Brain microvascular endothelial cell (primary cell): ENCODE measurements around the gene UEVLD.

Experiments used
- DNase-seq: peaks from one replicate; pipeline ENCODE4 v3.0.0-alpha.2; 2020
- H3K27ac ChIP-seq: fragments of 250-450 bp; sonication (Bioruptor Pico); 2 replicates; pipeline ENCODE4 v1.5.1; 2020; ENCODE audit warnings: mild to moderate bottlenecking, moderate library complexity
- H3K27me3 ChIP-seq: fragments of 250-450 bp; sonication (Bioruptor Pico); replicated peaks from 2 replicates; pipeline ENCODE4 v1.5.1; 2020; ENCODE audit warnings: mild to moderate bottlenecking
- H3K36me3 ChIP-seq: fragments of 250-450 bp; sonication (Bioruptor Pico); replicated peaks from 2 replicates; pipeline ENCODE4 v1.5.1; 2020; ENCODE audit warnings: mild to moderate bottlenecking
- H3K4me3 ChIP-seq: 2 replicates; pipeline ENCODE4 v1.5.1; 2011; ENCODE audit warnings: low read depth, mild to moderate bottlenecking, control low read depth, low read length, moderate library complexity
- in situ Hi-C: cut with HindIII; loops from 2 replicates; pipeline ENCODE4 v1.10.0; 2017; ENCODE audit warnings: low sequenced_read_pairs, low pct_ligation_motif_present
- TF ChIP-seq, protein P1 (sequence below): IDR thresholded peaks from 2 replicates; pipeline ENCODE4 v1.5.1; 2011; ENCODE audit warnings: low read depth, mild to moderate bottlenecking, moderate library complexity, low read length, control low read depth, inconsistent platforms; ENCODE audit errors: missing control alignments

UEVLD gene

DNA sequence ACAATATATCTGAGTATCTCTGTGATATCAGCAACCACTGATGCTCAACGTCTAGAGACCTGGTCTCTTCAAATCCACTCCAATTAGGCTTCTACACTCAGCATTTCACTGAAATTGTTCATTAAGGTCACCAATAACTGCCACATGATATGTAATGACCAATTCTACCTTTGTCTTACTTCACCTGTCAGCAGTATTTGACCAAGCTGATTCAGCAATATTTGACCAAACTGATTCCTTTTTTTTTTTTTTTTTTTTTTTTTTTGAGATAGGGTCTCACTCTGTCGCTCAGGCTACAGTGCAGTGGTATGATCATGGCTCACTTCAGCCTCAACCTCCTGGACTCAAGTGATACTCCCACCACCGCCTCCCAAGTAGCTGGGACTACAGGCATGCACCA is 67.4 kb downstream of the UEVLD start:
- TF ChIP-seq, protein P1, sequence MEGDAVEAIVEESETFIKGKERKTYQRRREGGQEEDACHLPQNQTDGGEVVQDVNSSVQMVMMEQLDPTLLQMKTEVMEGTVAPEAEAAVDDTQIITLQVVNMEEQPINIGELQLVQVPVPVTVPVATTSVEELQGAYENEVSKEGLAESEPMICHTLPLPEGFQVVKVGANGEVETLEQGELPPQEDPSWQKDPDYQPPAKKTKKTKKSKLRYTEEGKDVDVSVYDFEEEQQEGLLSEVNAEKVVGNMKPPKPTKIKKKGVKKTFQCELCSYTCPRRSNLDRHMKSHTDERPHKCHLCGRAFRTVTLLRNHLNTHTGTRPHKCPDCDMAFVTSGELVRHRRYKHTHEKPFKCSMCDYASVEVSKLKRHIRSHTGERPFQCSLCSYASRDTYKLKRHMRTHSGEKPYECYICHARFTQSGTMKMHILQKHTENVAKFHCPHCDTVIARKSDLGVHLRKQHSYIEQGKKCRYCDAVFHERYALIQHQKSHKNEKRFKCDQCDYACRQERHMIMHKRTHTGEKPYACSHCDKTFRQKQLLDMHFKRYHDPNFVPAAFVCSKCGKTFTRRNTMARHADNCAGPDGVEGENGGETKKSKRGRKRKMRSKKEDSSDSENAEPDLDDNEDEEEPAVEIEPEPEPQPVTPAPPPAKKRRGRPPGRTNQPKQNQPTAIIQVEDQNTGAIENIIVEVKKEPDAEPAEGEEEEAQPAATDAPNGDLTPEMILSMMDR, result no peak
- in situ Hi-C loops, result no loop called here
- Histone ChIP-seq H3K27ac (no peak overlapping the region), H3K27me3 (no peaks in the 10 kb centered on the region), H3K36me3 (no peaks in the 10 kb centered on the region), H3K4me3 (no peak overlapping the region)
- DNase-seq, result no peak

DNA sequence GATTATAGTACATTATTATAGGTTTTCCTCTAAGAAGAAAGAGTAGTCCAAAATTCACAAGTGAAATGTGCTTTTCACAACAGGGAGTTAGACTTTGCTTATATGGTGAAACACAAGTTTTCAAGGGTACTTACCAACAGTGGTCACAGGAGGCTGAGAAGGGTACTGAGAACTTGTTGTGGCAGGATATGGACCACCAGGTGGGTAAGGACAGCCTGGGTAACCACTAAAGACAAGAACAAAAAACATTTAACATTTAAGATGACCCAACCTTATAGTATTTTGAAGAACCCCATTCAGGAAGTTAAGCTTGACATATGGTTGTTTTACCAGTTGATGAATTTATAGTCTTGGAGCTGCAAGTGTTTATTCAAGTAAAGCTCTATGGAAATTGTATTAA is 86.2 kb downstream of the UEVLD start:
- in situ Hi-C loops, result no loop called here
- H3K4me3 ChIP-seq, result no peak overlapping the region

DNA sequence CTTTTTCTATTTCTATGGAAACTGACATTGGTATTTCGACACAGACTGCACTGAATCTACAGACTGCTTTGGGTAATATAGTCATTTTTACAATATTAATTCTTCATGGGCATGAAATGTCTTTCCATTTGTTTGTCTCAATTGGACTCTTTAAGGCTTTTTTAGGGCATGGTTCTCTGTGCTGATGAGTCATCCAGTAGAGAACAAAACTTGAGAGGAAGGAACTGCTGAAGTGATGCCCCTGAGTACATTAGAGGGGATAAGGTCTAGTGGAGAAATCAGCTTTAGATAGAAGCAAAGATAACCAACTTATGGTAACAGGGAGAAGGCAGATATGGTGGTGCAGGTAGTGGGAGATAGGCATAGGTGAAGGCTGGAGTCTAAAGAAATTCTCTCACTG is 86.9 kb downstream of the UEVLD start:
- TF ChIP-seq, protein P1, result no peak
- H3K36me3 ChIP-seq, result peaks cover 34% of the 10 kb centered on the region
- no peak for DNase-seq
- no peaks in the 10 kb centered on the region for H3K27me3 ChIP-seq
- in situ Hi-C loops, result no loop called here
- H3K4me3 ChIP-seq, result no peak overlapping the region
- H3K27ac ChIP-seq, result no peak overlapping the region

More for the DNA sequence above, 86.2 kb downstream of the UEVLD start:
- H3K36me3 ChIP-seq, result peaks cover 34% of the 10 kb centered on the region
- H3K27me3 ChIP-seq, result no peaks in the 10 kb centered on the region
- DNase-seq, result no peak
- no peak overlapping the region for H3K27ac ChIP-seq
- TF ChIP-seq, protein P1, result no peak

DNA sequence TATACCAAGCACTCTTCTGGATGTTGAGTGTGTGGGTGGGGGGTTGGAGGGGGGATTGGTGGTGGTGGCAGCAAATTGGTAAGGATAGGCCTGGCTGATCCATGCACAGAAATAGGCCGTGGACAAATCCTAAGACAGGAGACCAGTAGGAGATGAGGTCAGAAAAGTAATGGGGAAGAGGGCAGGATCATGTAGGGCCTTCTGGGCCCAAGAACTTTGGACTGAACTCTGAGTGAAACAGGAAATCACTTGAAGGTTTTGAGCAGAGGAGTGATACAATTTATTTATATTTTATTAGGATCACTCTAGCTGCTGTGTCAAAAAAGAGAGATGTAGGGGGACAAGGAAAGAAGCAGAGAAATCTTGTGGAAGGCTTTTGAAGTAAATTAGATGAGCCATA is 90.5 kb downstream of the UEVLD start:
- Histone ChIP-seq H3K4me3 (no peak overlapping the region), H3K27ac (no peak overlapping the region), H3K36me3 (peaks cover 28% of the 10 kb centered on the region), H3K27me3 (no peaks in the 10 kb centered on the region)
- no peak for DNase-seq
- TF ChIP-seq, protein P1, result no peak
- in situ Hi-C loops, result no loop called here

DNA sequence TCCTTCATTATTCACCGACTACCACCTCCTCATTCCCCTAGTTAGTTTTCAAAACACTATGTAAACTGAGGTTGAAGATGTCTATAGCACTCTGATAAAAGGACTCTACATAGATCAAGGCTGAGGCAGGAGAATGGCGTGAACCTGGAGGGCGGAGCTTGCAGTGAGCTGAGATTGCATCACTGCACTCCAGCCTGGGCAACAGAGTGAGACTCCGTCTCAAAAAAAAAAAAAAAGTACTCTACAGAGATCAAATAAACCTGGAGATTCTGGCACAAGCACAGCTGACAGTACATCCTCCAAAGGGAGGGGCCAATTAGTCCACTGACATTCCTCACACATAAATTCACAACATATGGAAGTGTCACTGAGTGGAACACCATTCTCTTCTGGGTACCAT is 92.8 kb downstream of the UEVLD start:
- H3K36me3 ChIP-seq, result peaks cover 11% of the 10 kb centered on the region
- no peak for DNase-seq
- H3K27me3 ChIP-seq, result no peaks in the 10 kb centered on the region
- in situ Hi-C loops, result no loop called here
- H3K27ac ChIP-seq, result no peak overlapping the region
- H3K4me3 ChIP-seq, result no peak overlapping the region
- TF ChIP-seq, protein P1, result no peak

DNA sequence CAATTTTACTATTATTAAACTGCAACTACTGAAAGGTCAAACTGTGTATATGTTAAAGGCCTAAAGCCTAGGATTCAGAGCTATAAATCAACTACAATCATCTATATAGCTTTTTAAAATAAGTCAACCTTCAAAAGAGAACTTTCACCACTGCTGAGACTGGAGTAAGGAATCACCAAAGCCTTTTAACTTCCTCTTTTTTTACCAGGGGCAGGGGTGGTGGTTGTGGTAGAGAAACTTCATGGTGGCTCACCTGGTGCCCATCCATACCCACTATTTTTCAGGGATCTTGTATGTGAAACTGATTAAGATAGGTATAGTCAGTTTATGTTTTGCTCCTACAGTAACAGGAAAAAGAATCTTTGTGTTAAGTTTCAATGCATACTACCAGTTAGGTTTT is 93.3 kb downstream of the UEVLD start:
- Histone ChIP-seq H3K4me3 (no peak overlapping the region), H3K36me3 (peaks cover 9% of the 10 kb centered on the region), H3K27me3 (no peaks in the 10 kb centered on the region), H3K27ac (no peak overlapping the region)
- in situ Hi-C loops, result no loop called here
- DNase-seq, result no peak
- TF ChIP-seq, protein P1, result no peak
